Sigmoid colon (tissue), 7 donors: ENCODE results near the gene PDE6A. TPM values are rescaled to one million over a fixed set of nuclear protein-coding genes. Genes with fewer than 3 reads are reported as not detected.

ENCODE experiments used
- DNase-seq: peaks from one replicate; pipeline ENCODE4 v3.0.0-alpha.2; 2019
- H3K27ac ChIP-seq, 4 donors: fragments of 200-600 bp; sonication (generic); one replicate each; pipeline ENCODE4 v1.5.1; 2016 to 2019; ENCODE audit warnings: mild to moderate bottlenecking in 1 of 4
- H3K27me3 ChIP-seq, 3 donors: fragments of 200-600 bp; sonication (generic); one replicate each; pipeline ENCODE4 v1.5.1; 2019; ENCODE audit warnings: mild to moderate bottlenecking in 1 of 3
- H3K36me3 ChIP-seq, 4 donors: fragments of 200-600 bp; sonication (generic); one replicate each; pipeline ENCODE4 v1.5.1; 2016 to 2019
- H3K4me1 ChIP-seq, 4 donors: fragments of 200-600 bp; sonication (generic); one replicate each; pipeline ENCODE4 v1.5.1; 2017 to 2019
- H3K4me3 ChIP-seq, 4 donors: fragments of 200-600 bp; sonication (generic); one replicate each; pipeline ENCODE4 v1.5.1; 2017 to 2019; ENCODE audit warnings: mild to moderate bottlenecking in 2 of 4, moderate library complexity in 1 of 4
- H3K9me3 ChIP-seq, 4 donors: fragments of 200-600 bp in 3 of 4; sonication (generic) in 3 of 4; one replicate each; pipeline versions ENCODE4 v1.5.1 to v1.6.1; 2013 to 2019
- CTCF ChIP-seq, 4 experiments: fragments of 450-650 bp in 3 of 4; fragments of 200-600 bp in 1 of 4; IDR thresholded peaks; one replicate each; pipeline ENCODE4 v1.5.1; 2016 to 2019; ENCODE audit warnings: antibody characterized with exemption in 4 of 4, mild to moderate bottlenecking in 3 of 4, moderate library complexity in 2 of 4
- EP300 ChIP-seq, 4 donors: sonication (generic); formaldehyde crosslinking; IDR thresholded peaks; one replicate each; pipeline ENCODE4 v1.6.1; 2017; ENCODE audit warnings: antibody characterized with exemption in 4 of 4
- POLR2A ChIP-seq, 2 donors: fragments of 450-650 bp; IDR thresholded peaks; one replicate each; pipeline ENCODE4 v1.6.1; 2016; ENCODE audit warnings: antibody characterized with exemption in 2 of 2, mild to moderate bottlenecking in 2 of 2, moderate library complexity in 2 of 2
- POLR2AphosphoS5 ChIP-seq, 4 donors: sonication (generic); formaldehyde crosslinking; IDR thresholded peaks; one replicate each; pipeline ENCODE4 v1.6.1; 2017; ENCODE audit warnings: antibody characterized with exemption in 4 of 4
- WGBS, 2 donors: extraction: QIAGEN DNeasy Blood & Tissue Kit; methylation state at CpG; one replicate each; pipeline ENCODE4 v1.1.7; 2013; 5-methylcytosine and 5-hydroxymethylcytosine counted together
- intact Hi-C: fragments of 100-400 bp; cut with DNase I; formaldehyde crosslinking; loops from one replicate; pipeline ENCODE4 v1.15.1; 2023
- polyA plus RNA-seq, 3 donors: library from polyadenylated mRNA; stranded (reverse); fragments of 200-250 nt; gene quantifications; one replicate each; pipeline ENCODE4 v1.2.3, GENCODE V29; 2013
- total RNA-seq, 4 donors: library from RNA; depleted of rRNA; stranded (reverse); fragments of >200 nt; gene quantifications; one replicate each; pipeline ENCODE4 v1.1.0, GENCODE V29; 2016
- donor health status: healthy with polysubstance abuse.
- donor health status: Bipolar disorder and iron deficiency.
- donor health status: healthy.

PDE6A gene
- total and polyA plus RNA-seq, 7 donors = 1.6 to 2.8 (median 2.4) TPM; not detected in 4

DNA sequence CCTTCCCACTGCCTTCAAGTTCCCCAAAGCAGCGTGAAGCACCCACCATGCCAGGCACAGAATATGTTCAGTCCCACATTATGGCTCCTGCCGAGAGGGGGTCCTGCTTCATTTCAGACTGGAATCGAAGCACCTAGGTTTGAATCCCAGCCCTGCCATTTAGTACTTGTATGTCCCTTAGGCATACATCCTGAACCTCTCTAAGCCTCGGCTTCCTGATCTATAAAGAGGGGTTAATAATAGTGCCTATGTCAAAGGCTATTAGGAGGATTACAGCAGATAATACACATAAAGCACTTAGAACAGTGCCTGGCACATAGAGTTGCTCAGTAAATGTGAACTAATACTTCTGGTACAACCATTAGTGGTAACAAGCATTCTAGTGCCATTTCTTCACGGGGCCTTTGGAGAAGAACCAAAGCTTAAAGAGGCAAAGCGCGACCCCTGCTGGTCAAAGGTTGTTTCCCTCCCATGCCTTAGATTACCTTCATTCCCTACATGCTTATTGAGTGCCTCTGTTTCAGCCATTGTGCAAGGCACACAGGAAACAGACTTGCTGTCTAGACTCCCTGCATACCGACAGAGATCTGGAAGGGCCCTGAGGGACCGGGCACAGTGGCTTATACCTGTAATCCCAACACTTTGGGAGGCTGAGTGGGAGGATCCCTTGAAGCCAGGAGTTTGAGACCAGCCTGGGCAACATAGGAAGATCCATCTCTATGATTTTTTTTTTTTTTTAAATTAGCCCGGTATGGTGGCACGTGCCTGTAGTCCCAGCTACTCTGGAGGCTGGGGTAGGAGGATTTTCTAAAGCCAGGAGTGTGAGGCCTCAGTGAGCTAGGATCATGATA, 116.2 kb downstream of the PDE6A start:
- Histone ChIP-seq H3K4me3 (no peak overlapping the region), H3K9me3 (no peaks in the 10 kb centered on the region), H3K27me3 (no peaks in the 10 kb centered on the region), H3K27ac (peak overlapping the region; percentile 83 to 95 (median 88)), H3K4me1 (peaks cover 0 to 71% (median 56%) of the 10 kb centered on the region in 4 donors), H3K36me3 (peaks cover 0 to 23% (median 11%) of the 10 kb centered on the region in 4 donors)
- TF ChIP-seq CTCF (IDR thresholded peaks at IDR 0.05) = peak; percentile 84 to 90 (median 87)
- TF ChIP-seq EP300 (IDR thresholded peaks at IDR 0.05) = no peak
- no peak for TF ChIP-seq POLR2A (IDR thresholded peaks at IDR 0.05)
- TF ChIP-seq POLR2AphosphoS5 (IDR thresholded peaks at IDR 0.05) = peak in 3 of 4 donors; percentile 26 to 49 (median 39)
- DNase-seq = peak; percentile 94
- WGBS, 2 donors = 35 to 45% methylated on average over 11 of the region's 11 CpGs
- intact Hi-C loops = loop anchor here (1.0 to 5.0 kb wide), 4 partner anchors 51 to 192 kb away; partner anchors contain the start of gene PPARGC1B

GRCh38 chr5:149827546-149827945, 117.0 kb downstream of the PDE6A start:
- H3K9me3 ChIP-seq = no peaks in the 10 kb centered on the region
- TF ChIP-seq POLR2AphosphoS5 (IDR thresholded peaks at IDR 0.05) = no peak
- no peak for TF ChIP-seq POLR2A (IDR thresholded peaks at IDR 0.05)
- no peak for TF ChIP-seq EP300 (IDR thresholded peaks at IDR 0.05)
- no peak for TF ChIP-seq CTCF (IDR thresholded peaks at IDR 0.05)
- peak overlapping the region; percentile 83 to 95 (median 88) for H3K27ac ChIP-seq
- intact Hi-C loops = loop anchor here (5.0 kb wide), 1 partner anchor 50 kb away; no protein-coding TSS in a partner anchor
- WGBS, 2 donors = 95% methylated on average over 5 of the region's 5 CpGs
- peaks cover 0 to 79% (median 63%) of the 10 kb centered on the region in 4 donors for H3K4me1 ChIP-seq
- no peak for DNase-seq
- H3K36me3 ChIP-seq = peaks cover 0 to 15% (median 6%) of the 10 kb centered on the region in 4 donors
- no peaks in the 10 kb centered on the region for H3K27me3 ChIP-seq
- no peak overlapping the region for H3K4me3 ChIP-seq

GRCh38 chr5:149827086-149827485, 117.5 kb downstream of the PDE6A start:
- no peak for DNase-seq
- intact Hi-C loops = loop anchor here (5.0 kb wide), 1 partner anchor 50 kb away; no protein-coding TSS in a partner anchor
- H3K9me3 ChIP-seq = no peaks in the 10 kb centered on the region
- 75 to 87% methylated on average over 5 of the region's 5 CpGs for WGBS, 2 donors
- H3K36me3 ChIP-seq = peaks cover 0 to 10% (median 5%) of the 10 kb centered on the region in 4 donors
- peaks cover 0 to 83% (median 67%) of the 10 kb centered on the region in 4 donors for H3K4me1 ChIP-seq
- no peak overlapping the region for H3K4me3 ChIP-seq
- TF ChIP-seq POLR2A (IDR thresholded peaks at IDR 0.05) = no peak
- TF ChIP-seq EP300 (IDR thresholded peaks at IDR 0.05) = no peak
- TF ChIP-seq CTCF (IDR thresholded peaks at IDR 0.05) = no peak
- TF ChIP-seq POLR2AphosphoS5 (IDR thresholded peaks at IDR 0.05) = no peak
- peak overlapping the region; percentile 83 to 95 (median 88) for H3K27ac ChIP-seq
- no peaks in the 10 kb centered on the region for H3K27me3 ChIP-seq

DNA sequence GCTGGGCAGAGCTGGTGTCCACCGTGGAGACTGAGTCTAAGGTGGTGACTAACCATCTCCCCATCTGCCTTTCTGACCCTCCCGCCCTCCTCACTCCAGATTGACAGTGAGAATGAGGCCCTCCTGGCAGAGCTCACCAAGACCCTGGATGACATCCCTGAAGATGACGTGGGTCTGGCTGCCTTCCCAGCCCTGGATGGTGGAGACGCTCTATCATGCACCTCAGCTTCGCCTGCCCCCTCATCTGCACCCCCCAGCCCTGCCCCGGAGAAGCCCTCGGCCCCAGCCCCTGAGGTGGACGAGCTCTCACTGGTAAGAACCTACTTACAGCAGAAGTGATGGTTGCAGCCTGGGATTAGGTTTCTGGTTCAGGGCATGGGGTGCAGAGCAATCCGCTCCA, 118.0 kb downstream of the PDE6A start:
- Histone ChIP-seq H3K9me3 (no peaks in the 10 kb centered on the region), H3K36me3 (peaks cover 0 to 9% (median 7%) of the 10 kb centered on the region in 4 donors), H3K27ac (peak overlapping the region; percentile 83 to 95 (median 88)), H3K27me3 (no peaks in the 10 kb centered on the region), H3K4me3 (no peak overlapping the region), H3K4me1 (peaks cover 0 to 78% (median 69%) of the 10 kb centered on the region in 4 donors)
- intact Hi-C loops = loop anchor here (5.0 kb wide), 1 partner anchor 49 kb away; no protein-coding TSS in a partner anchor
- peak; percentile 84 for DNase-seq
- no peak for TF ChIP-seq POLR2A (IDR thresholded peaks at IDR 0.05)
- no peak for TF ChIP-seq CTCF (IDR thresholded peaks at IDR 0.05)
- peak in 3 of 4 donors; percentile 27 to 42 (median 34) for TF ChIP-seq POLR2AphosphoS5 (IDR thresholded peaks at IDR 0.05)
- WGBS, 2 donors = 81 to 86% methylated on average over 9 of the region's 9 CpGs
